PC-3 (cell line): ENCODE measurements around the gene KCNJ9. TPM values are rescaled to one million over a fixed set of nuclear protein-coding genes. Genes with fewer than 3 reads are reported as not detected.

Experiments used
- ATAC-seq: fragments of 200-7000 bp; cut with Tn5 transposase; 2 replicates; pipeline ENCODE4 v1.9.1; 2020; ENCODE audit warnings: mild to moderate bottlenecking, moderate library complexity
- BruUV-seq: library from RNA; stranded (reverse); fragments of 400-500 nt; replicated peaks from 2 replicates; lab custom pipeline; 2021; lab: Mats Ljungman, UMichigan
- CTCF ChIA-PET: fragments of 300-600 bp; sonication (Branson Sonifier 250); formaldehyde crosslinking; loops from one replicate; lab custom pipeline; 2022; ENCODE audit warnings: antibody characterized with exemption; lab: Charles Lee
- POLR2A ChIA-PET: fragments of 300-600 bp; sonication (Branson Sonifier 250); formaldehyde crosslinking; loops from one replicate; lab custom pipeline; 2022; ENCODE audit warnings: antibody characterized with exemption; ENCODE audit not compliant: unreplicated experiment; lab: Charles Lee
- DNase-seq: peaks from one replicate; pipeline ENCODE4 v3.0.0-alpha.2; 2015
- H2AFZ ChIP-seq: fragments of 300-600 bp; sonication (generic); 2 replicates; pipeline ENCODE4 v1.6.0; 2016; ENCODE audit warnings: antibody characterized with exemption, low read length
- H3F3A ChIP-seq: fragments of 300-600 bp; sonication (generic); one replicate; pipeline ENCODE4 v1.6.0; 2017; ENCODE audit warnings: antibody characterized with exemption, low read length, control low read depth, mild to moderate bottlenecking; ENCODE audit not compliant: unreplicated experiment
- H3K27ac ChIP-seq: fragments of 300-600 bp; sonication (generic); 2 replicates; pipeline ENCODE4 v1.5.1; 2016; ENCODE audit warnings: mild to moderate bottlenecking, low read length
- H3K27me3 ChIP-seq: fragments of 300-600 bp; sonication (generic); 2 replicates; pipeline ENCODE4 v1.6.1; 2016; ENCODE audit warnings: low read length, mixed read lengths
- H3K36me3 ChIP-seq: fragments of 300-600 bp; sonication (generic); 2 replicates; pipeline ENCODE4 v1.6.1; 2016; ENCODE audit warnings: low read depth, mixed run types, low read length, mixed read lengths
- H3K4me1 ChIP-seq: fragments of 300-600 bp; sonication (generic); 2 replicates; pipeline ENCODE4 v1.5.1; 2016; ENCODE audit warnings: low read length; ENCODE audit not compliant: insufficient read depth
- H3K4me2 ChIP-seq: fragments of 300-600 bp; sonication (generic); 2 replicates; pipeline ENCODE4 v1.6.0; 2016; ENCODE audit warnings: low read length
- H3K4me3 ChIP-seq: fragments of 300-600 bp; sonication (generic); 2 replicates; pipeline ENCODE4 v1.5.1; 2016; ENCODE audit warnings: mild to moderate bottlenecking, low read length, mixed read lengths
- H3K79me2 ChIP-seq: fragments of 300-600 bp; sonication (generic); 2 replicates; pipeline ENCODE4 v1.6.1; 2017; ENCODE audit warnings: low read length, mixed read lengths
- H3K9ac ChIP-seq: fragments of 300-600 bp; sonication (generic); 2 replicates; pipeline ENCODE4 v1.6.0; 2016; ENCODE audit warnings: mild to moderate bottlenecking, low read length
- H3K9me2 ChIP-seq: fragments of 300-600 bp; sonication (generic); replicated peaks from 2 replicates; pipeline ENCODE4 v1.6.1; 2016; ENCODE audit warnings: mixed run types, low read length, mixed read lengths
- H3K9me3 ChIP-seq: fragments of 300-600 bp; sonication (generic); 2 replicates; pipeline ENCODE4 v1.6.1; 2016; ENCODE audit warnings: low read length, mixed read lengths
- H4K20me1 ChIP-seq: fragments of 300-600 bp; sonication (generic); 2 replicates; pipeline ENCODE4 v1.6.1; 2016; ENCODE audit warnings: low read length, mixed read lengths
- EZH2 ChIP-seq: fragments of 300-600 bp; sonication (generic); IDR thresholded peaks from one replicate; pipeline ENCODE4 v1.6.1; 2017; ENCODE audit warnings: antibody characterized with exemption, mild to moderate bottlenecking, low read length; ENCODE audit not compliant: unreplicated experiment
- EZH2phosphoT487 ChIP-seq: fragments of 300-600 bp; sonication (generic); IDR thresholded peaks from 2 replicates; pipeline ENCODE4 v1.6.1; 2018; ENCODE audit warnings: mild to moderate bottlenecking, antibody characterized with exemption, low read length, borderline replicate concordance
- intact Hi-C: fragments of 100-400 bp; cut with micrococcal nuclease; formaldehyde crosslinking; loops from 2 replicates; pipeline ENCODE4 v1.9.0; 2023
- total RNA-seq: library from RNA; depleted of rRNA; stranded (reverse); fragments of >200 nt; gene quantifications from 2 replicates; pipeline ENCODE4 v1.2.3, GENCODE V29; 2014
- TF ChIP-seq, protein P1 (sequence below): fragments of 300-600 bp; sonication (generic); conservative IDR thresholded peaks from 2 replicates; pipeline ENCODE4 v1.5.1; 2017; ENCODE audit warnings: antibody characterized with exemption, low read depth, mild to moderate bottlenecking, low read length

The KCNJ9 gene
- total RNA-seq, 1 experiment from 2014 or later = not detected

DNA sequence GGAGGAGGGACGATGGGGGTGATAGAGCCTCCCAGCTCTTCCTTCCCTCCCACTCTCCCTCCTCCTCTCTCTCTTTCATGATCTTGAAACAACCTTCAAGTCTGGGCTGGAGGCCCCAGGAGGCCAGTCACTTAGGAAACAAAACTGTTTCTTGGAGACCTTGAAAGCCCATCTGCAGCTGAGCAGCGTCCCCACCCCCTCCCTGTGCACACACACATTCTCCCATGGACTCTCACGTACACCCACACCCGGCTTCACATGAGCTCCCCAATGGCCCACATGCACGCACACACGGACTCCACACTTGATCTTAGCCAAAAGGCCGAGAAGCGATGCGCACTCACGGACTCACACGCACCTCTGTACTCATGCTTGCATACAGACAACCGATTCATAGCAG is 31.0 kb downstream of the KCNJ9 start:
- Histone ChIP-seq H3K9me2 (no peaks in the 10 kb centered on the region), H3F3A (no peaks in the 10 kb centered on the region), H3K4me1 (peaks cover 11% of the 10 kb centered on the region), H3K9me3 (no peaks in the 10 kb centered on the region), H3K27ac (no peak overlapping the region), H4K20me1 (no peaks in the 10 kb centered on the region), H3K4me3 (no peak overlapping the region), H3K27me3 (no peaks in the 10 kb centered on the region), H3K79me2 (no peaks in the 10 kb centered on the region), H2AFZ (no peak overlapping the region), H3K4me2 (no peak overlapping the region), H3K9ac (no peak overlapping the region), H3K36me3 (no peaks in the 10 kb centered on the region)
- CTCF ChIA-PET = no interaction called here
- TF ChIP-seq EZH2 (no peak), EZH2phosphoT487 (no peak)
- TF ChIP-seq, protein P1, sequence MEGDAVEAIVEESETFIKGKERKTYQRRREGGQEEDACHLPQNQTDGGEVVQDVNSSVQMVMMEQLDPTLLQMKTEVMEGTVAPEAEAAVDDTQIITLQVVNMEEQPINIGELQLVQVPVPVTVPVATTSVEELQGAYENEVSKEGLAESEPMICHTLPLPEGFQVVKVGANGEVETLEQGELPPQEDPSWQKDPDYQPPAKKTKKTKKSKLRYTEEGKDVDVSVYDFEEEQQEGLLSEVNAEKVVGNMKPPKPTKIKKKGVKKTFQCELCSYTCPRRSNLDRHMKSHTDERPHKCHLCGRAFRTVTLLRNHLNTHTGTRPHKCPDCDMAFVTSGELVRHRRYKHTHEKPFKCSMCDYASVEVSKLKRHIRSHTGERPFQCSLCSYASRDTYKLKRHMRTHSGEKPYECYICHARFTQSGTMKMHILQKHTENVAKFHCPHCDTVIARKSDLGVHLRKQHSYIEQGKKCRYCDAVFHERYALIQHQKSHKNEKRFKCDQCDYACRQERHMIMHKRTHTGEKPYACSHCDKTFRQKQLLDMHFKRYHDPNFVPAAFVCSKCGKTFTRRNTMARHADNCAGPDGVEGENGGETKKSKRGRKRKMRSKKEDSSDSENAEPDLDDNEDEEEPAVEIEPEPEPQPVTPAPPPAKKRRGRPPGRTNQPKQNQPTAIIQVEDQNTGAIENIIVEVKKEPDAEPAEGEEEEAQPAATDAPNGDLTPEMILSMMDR = no peak
- intact Hi-C loops = no loop called here
- BruUV-seq = no TSS peak
- DNase-seq = no peak
- ATAC-seq = no peak
- POLR2A ChIA-PET = no interaction called here

DNA sequence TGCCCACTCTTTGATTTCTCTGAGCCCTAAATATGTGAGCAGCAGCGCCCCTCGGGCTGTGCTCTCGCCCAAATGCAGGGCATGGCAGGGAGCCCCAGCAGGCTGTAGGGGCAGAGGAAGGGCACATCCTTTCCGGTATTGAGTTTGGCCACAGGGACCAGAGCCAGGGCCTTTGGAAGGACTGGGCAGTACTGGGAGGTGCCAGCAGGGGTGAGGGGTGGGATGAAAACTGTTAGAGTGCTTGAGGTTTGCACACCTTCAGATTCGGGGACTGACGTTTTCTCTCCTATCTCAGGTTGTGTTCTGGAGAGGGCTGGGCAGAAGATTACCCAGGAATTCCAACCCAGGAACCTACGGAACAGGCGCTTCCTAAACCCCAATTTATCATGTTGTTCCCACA is 32.1 kb downstream of the KCNJ9 start:
- Histone ChIP-seq H3K9ac (no peak overlapping the region), H3K36me3 (no peaks in the 10 kb centered on the region), H3K4me1 (peaks cover 11% of the 10 kb centered on the region), H4K20me1 (no peaks in the 10 kb centered on the region), H3K4me3 (no peak overlapping the region), H3K9me2 (no peaks in the 10 kb centered on the region), H3K4me2 (no peak overlapping the region), H3K27ac (no peak overlapping the region), H2AFZ (no peak overlapping the region), H3K9me3 (no peaks in the 10 kb centered on the region), H3K79me2 (no peaks in the 10 kb centered on the region), H3F3A (no peaks in the 10 kb centered on the region), H3K27me3 (no peaks in the 10 kb centered on the region)
- TF ChIP-seq EZH2 (no peak), EZH2phosphoT487 (no peak)
- TF ChIP-seq, protein P1 = no peak
- intact Hi-C loops = no loop called here
- ATAC-seq = no peak
- ChIA-PET POLR2A (no interaction called here), CTCF (no interaction called here)
- BruUV-seq = no TSS peak
- no peak for DNase-seq

DNA sequence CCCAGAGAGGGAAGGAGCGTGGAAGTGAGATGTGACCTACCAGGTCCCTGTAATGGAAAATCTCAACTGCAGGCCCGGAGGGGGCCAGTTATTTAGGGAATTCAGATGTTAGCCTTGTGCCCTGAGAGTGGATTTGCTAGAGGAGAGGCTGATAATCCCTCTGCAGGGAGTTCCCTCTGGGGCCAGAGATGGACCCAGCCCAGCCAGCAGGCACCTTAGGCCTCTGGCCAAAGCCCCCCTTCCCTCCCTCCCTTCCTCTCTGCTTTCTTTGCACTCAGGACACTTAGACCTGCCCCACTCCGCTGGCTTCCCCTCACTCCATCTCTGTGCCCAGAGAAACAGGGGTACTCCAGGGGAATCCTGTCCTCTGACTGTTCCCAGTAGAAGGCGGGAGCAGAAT is 32.7 kb downstream of the KCNJ9 start:
- Histone ChIP-seq H3K27ac (no peak overlapping the region), H2AFZ (no peak overlapping the region), H3K4me1 (peaks cover 10% of the 10 kb centered on the region), H3F3A (no peaks in the 10 kb centered on the region), H3K4me2 (no peak overlapping the region), H3K4me3 (no peak overlapping the region), H3K27me3 (no peaks in the 10 kb centered on the region), H4K20me1 (no peaks in the 10 kb centered on the region), H3K9me3 (no peaks in the 10 kb centered on the region), H3K9ac (no peak overlapping the region), H3K9me2 (no peaks in the 10 kb centered on the region), H3K36me3 (no peaks in the 10 kb centered on the region), H3K79me2 (no peaks in the 10 kb centered on the region)
- ChIA-PET CTCF (no interaction called here), POLR2A (no interaction called here)
- TF ChIP-seq, protein P1 = no peak
- TF ChIP-seq EZH2phosphoT487 (no peak), EZH2 (no peak)
- intact Hi-C loops = no loop called here
- DNase-seq (no peak), ATAC-seq (no peak)
- BruUV-seq = no TSS peak
